Measurements from ENCODE around the gene PTPRE.
A peak's percentile ranks its signal among the peaks of the same experiment; 100 is the strongest.
"Not testable (repeated sequence)": the region's sequence is repeated elsewhere in the genome, so short reads cannot be mapped to it uniquely, and the experiment has no call there.

Gene PTPRE

DNA sequence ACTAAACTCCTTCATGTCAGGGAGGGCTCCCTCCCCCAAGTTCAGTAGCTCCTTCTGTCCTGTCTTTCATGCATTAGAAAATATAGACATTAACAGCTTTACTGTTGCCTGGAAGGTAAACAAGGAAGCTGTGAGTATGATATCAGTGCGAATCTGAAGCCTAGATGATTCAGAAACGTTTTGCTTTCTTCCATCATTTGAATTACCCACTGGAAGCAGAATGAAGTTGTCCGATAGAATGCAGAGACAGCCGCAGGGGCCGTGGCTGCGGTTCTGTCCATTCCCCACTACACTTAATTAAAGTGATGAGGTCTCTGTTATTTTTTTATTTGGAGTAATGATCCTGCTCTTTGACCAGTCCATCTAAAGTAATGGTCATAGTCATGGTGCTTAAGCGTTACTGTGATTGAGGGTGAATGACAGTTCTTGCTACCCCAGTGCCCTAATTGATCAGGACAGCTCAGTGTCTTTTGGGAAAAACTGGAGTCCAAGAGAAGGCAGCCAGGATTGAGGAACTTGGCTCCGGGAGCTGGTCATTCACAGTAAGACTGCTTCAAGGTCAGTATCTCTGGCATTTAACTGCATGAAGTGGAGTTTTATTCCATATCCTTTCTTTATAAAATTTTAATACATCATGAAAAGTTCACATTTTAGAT is 69.9 kb downstream of the PTPRE start:
- no peak for DNase-seq
- intact Hi-C loops (cut with DNase I), result loop anchor here (5.0 kb wide), 1 partner anchor 55 kb away; no protein-coding TSS in a partner anchor

DNA sequence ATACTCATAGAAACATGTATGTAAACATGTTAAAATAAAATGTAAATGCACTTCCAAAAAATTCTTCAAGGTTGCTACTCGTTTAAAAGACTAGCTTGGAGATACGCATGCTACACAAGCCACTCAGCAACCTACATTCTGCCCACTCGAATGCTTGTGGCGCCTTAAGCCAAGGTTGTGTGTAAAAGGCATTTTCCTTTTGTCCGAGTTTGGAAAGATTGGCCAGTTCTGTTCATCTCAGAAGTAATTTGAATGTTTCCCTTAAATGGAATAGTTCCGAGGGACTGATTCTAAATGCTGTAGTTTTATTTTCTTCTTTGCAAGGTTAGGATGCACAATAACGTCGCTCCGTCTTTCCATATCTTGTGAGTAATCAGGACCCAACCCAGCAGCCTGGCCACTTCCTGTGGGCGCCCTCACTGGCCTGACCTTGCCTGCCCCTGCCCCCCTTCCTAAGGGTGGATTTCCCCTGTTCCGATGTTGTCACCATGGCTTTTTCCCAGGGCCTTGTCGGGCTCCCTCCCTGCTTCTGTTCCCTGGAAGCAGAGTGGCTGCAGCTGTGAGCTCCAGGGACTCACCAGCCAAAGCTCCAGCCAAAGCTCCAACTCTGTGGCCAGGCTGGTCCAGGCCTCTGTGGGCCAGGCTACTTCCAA is 70.6 kb downstream of the PTPRE start:
- peak; percentile 53 to 96 (median 72) for DNase-seq
- intact Hi-C loops (cut with DNase I), result loop anchor here (5.0 kb wide), 1 partner anchor 55 kb away; no protein-coding TSS in a partner anchor

DNA sequence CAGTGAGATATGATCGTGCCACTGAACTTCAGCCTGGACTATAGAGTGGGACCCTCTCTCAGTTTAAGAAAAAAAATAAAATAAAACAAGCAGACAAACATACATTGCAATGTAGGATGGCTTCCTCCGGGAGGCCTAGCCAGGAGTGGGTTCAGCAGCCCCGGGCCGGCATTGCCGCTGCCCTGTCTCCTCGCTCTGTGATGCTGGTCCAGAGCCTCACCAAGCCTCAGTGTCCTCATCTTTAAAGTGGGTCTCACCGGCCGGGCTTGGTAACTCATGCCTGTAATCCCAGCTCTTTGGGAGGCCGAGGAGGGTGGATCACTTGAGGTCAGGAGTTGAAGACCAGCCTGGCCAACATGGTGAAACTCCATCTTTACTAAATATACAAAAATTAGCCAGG is 71.6 kb downstream of the PTPRE start:
- DNase-seq, result no peak
- intact Hi-C loops (cut with DNase I), result loop anchor here (5.0 kb wide), 1 partner anchor 56 kb away; no protein-coding TSS in a partner anchor

DNA sequence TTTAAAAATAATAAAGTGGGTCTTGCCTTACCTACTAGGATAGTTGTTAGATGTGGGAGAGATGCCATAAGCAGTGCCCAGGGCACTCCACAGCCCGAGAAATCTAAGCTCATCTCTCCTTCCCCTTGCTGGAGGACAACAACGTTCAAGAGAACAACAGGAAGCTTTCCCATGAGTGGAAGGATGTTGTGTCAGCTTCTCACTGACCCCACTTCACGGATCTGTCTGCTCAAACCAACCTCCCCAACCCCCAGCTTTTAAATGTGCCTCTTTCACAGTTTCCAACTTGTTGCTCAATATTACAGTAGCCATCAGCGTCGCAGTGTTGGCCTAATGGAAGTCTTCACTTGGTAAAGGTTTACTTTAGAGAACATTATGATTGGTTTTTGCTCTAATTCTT is 72.1 kb downstream of the PTPRE start:
- DNase-seq, result no peak
- intact Hi-C loops (cut with DNase I), result loop anchor here (5.0 kb wide), 1 partner anchor 57 kb away; no protein-coding TSS in a partner anchor

DNA sequence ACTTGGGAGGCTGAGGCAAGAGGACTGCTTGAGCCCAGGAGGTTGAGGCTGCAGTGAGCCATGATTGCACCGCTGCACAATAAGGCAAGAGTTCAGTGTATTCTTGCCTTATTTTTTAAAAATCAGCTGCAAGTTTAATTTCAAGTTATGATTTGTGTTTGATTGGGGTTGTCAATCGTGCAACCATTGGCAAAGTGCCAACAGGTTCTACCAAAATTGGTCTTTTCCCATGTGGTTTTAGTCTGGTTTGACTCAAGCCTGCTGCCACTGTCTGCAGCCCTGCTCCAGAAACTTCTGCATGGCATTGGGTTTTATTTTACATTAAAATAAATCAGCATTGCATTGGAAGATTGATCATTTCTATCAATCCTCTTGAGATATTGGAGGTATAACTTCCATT is 72.7 kb downstream of the PTPRE start:
- intact Hi-C loops (cut with DNase I), result loop anchor here (5.0 kb wide), 1 partner anchor 57 kb away; no protein-coding TSS in a partner anchor
- no peak for DNase-seq

DNA sequence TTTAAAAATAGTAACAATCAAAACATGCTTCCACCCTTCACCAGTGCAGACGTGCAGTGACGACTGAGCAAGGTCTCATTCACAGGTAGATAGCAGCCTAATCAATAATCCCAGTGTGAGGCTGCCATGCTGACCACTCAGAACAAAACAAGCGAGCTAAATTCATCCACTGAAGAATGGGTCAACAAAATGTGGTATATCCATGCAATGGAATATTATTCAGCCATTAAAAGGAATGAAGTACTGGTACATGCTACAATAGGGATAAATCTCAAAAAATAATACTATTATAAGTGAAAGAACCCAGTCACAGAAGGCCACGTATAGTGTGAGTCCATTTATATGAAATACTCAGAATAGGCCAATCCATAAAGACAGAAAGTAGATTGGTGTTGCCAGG is 74.0 kb downstream of the PTPRE start:
- DNase-seq, result no peak
- intact Hi-C loops (cut with DNase I), result no loop called here

DNA sequence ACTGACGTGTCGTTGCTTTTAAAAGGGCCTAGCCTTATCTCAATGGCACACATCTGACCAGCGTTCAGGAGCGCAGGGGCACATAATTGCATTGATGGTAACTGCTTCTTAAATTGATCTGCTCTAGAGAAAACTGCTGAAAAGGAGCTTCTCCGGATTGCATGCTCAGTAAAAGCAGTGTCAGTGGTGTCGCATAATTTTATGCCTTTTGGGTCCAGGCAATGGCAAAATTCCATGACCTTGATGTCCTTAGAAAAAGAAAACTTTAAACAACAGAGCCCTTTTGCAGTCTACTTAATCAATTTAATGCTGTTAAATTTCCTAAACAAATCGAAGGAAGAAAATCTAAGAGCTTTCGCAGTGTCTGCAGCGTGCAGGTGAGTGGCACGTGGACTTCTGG is 75.7 kb downstream of the PTPRE start:
- no peak for DNase-seq

DNA sequence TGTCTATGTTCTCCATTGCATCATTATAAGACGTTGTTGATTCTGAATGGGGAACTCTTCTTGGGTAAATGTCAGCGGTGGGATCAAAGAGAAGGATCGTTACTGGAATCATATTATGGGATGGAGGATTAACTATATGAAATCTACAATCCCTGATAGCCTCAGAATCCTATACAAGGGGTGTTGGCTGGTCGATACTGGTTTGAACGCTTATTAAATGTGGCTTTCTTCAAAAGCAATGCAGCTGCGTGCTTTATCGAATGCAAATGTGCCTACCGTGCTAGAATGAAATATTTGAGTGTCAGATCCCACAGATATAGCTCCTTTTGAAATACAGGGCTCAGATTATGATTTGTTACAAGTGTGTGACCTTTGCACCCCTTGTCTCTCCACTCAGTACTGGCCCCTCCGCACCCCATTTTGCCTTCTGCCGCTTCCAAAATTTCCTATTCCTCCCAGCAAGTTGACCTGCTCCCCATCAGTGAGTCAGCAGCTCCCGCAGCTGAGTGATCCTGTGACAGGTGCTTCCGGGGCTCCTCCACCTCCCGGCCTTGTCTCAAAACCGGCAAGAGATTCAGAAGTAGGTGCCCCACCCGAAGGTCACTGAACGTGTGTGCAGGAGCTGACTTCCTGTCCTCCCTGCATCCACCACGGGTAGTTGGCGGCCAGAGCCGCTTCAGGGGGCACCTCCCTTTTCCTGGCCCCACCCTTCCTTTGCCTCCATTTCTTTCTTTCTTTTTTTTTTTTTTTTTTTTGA is 76.6 kb downstream of the PTPRE start:
- intact Hi-C loops (cut with DNase I), result no loop called here
- no peak for DNase-seq

More for the DNA sequence above, 75.7 kb downstream of the PTPRE start:
- intact Hi-C loops (cut with DNase I), result no loop called here

DNA sequence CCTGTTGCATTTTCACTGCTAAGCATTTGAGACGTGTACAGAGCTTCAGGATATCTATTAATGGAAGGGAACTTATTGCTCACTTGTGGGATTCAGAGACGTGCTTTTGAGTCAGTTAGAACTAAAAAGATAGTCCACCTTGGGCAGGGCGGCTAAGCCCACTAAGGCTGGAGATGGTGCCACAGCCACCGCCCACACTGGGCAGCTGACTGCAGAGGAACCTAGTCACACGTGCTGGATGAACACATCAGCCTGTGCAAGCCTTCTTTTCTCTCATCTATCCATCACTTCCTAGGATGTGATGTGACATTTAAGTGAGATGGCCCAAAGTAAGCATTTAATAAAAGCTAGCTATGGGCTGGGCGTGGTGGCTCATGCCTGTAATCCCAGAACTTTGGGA is 78.0 kb downstream of the PTPRE start:
- DNase-seq, result no peak
- intact Hi-C loops (cut with DNase I), result no loop called here

DNA sequence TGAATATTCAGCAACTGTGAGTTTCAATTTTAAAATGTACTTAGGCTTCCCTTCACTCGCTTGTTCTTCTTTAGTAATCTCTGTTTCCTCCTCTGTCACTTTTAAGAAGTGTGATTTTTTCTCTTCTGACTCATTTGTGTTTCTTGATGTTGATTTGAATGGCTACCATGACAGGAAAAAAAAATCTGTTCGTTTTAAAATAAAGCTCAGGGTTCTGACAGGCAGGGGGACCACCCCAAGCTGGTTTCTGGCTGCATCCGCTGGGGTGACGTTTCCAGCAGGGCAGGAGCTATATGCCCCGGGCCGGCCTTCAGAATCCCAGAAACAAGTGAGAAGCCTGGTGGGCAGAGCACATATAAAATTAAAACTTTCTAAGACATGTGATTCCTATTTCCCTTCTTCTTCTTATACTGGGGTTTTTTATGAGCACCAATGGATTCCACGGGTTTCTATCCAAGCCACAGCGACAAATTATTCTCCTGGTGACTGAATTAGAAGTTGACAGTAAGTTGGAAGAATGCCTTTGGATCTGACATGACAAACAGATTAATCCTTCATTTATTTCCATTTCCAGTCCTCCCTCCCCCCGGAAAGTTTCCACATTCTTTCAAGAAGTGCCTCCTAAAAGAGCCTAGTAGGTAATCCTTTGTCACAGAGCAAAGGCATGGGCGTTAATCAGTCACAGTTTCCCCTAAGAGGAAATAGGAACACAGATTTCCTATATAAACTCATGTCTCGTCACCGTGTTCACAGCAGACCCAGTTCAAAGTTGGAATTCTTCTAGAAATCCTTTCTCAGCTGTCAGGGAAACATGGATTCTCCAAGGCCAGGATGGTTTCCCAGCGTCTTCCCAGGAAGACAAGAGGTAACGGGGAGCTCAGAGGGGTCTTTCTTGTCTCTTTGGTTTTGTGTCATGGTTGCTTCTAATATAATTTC is 79.9 kb downstream of the PTPRE start:
- intact Hi-C loops (cut with DNase I), result no loop called here
- no peak for DNase-seq

DNA sequence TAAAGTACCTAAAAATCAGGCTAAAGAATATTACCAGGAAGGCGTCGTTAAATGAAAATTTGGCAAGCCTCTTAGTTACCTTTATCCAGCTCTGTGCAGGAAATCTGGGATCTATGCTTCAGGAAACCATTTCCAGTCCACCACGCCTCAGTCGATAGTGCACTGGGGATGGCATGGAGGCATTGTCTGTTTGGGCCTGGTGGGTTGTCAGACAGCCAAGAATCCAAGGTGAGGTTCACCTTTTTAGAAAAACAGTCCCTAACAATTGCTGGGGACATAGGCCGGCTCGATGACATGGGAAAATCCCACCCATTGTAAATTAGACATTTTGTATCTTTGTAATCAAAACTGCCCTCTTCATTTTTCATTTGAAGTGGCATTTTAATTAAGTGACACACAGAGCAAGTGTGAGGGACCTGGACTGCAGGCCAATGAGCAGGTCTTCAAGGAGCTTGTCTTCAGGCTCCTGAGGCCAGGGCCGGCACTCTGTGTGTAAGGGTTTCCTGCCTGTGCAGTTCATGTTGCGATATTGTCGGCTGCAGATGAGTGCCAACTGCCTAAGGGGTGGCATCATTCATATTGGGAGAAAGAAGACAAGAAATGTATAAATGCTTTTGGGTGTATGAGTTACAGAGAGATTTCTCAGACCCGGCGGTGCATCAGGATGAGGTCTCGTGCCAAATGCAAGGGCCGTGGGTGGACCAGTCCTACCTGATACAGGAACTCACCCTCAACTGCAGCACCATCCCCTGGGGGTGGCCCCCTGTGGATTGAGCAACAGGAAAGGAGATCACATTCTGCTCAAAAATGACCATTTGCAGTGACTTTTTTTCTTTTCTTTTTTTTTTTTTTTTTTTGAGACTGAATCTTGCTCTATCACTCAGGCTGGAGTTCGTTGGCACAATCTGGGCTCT is 80.8 kb downstream of the PTPRE start:
- intact Hi-C loops (cut with DNase I), result no loop called here
- no peak for DNase-seq

DNA sequence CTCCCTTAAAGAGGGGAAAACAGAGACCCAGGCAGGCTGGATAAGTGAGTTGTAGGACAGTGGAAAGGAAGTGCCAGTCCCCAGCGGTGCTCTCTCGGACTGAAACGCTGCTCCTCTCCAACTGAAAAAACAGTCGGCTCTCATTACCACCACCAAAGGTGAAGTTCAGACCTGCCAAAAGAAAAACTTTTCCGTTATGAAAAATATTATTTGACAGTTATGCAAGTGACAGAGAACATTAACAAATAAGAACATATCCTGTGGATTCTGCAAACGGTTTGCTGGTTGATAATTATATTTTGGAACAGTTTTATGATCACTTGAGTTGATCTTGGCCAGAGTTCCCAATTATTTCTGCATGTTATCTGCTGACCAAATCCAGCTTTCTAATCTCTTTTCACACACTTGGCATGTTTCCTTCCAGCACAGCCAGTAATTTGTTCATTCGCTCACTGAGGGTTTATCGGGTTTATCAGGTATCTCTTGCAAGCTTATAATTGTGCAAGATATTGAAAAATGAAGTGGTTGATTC is 82.6 kb downstream of the PTPRE start:
- DNase-seq, result no peak
- intact Hi-C loops (cut with DNase I), result no loop called here

DNA sequence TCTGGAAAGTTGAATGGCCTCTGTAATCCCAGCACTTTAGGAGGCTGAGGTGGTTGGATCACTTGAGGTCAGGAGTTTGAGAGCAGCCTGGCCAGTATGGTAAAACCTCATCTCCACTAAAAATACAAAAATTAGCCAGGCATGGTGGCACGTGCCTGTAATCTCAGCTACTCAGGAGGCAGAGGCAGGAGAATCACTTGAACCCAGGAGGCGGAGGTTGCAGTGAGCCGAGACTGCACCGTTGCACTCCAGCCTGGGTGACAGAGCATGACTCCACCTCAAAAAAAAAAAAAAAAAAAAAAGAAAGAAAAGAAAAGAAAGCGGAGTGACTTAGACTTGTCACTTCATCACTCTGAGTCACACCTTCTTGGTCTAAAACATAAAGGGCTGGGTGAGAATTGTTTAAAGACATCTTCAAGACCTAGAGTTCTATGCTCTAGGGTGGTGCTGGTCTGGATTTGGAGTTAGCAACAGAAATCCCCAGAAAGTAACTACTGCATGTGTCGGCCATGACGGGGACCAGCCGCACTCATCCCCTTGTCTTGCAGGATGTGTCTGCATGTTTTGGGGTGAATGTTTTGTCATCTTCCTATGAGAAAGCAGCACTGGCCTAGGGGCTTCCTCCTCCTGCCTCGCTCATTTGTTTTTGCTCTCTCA is 83.4 kb downstream of the PTPRE start:
- intact Hi-C loops (cut with DNase I); DNase-seq: not testable (repeated sequence)

DNA sequence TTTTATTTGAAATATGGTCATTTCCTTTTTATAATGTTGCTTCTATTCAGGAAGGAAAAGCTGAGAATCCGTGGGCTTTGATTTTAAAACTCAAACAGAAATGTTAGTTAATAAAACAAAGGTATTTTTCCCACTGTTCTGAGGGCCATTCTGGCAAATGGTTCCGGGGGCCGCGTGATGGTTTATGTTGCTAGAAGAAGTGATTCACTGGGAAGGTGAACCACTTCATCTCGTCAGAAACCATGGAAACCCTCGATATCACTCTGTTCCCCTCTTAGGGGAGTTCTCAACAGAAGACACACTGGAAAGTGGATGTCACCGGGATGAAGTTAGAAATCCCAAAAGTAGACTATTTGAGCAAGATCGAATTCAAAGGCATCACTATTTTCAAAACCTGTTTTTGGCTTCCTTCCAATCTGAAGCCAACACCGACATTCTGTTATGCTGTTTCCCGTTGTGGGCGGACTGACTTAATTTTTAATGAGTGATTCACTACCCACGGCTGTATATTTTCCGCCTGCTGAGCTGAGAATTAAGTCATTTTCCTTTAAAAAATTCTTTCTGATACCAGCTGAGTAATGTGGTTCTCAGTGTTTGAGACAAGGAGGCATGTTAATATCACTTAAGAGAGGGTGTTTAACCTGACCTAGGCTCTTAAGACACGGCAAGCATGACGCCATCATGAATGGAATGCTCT is 84.1 kb downstream of the PTPRE start:
- peak in 1 of 10 donors; percentile 61 for DNase-seq
- intact Hi-C loops (cut with DNase I), result no loop called here

DNA sequence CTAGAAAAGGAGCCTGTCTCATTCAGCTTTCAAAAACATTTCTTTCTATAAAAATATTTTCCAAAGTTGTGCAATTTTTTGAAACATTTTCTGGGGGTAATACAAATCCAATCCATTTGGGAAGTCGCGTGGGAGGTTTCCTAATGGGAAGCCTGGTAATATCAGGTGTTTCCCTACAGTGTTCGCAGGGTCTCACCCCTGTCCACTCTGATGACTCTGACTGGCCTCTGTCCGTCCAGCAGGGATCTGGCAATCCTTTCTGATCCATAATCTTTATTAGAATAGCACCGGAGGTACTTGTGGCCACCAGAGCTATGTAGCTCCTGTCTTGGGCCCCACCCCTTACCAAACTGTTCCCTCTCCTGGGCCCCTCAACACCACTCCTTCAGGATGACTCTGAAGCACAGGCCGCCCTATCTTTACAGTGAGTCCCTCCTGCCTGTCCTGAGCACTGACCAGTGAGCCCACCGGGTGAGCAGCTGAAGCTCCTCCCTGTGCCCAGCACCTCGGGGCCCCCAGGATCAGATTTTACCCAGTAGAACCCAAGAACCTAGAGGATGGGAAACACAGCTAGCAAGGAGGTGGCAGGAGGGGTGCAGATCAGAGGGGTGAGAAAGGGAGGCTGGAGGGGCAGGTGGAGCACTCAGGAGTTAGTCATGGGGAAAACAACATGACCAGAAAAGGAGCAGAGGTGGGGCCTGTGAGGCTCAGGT is 84.8 kb downstream of the PTPRE start:
- no peak for DNase-seq
- intact Hi-C loops (cut with DNase I), result no loop called here

DNA sequence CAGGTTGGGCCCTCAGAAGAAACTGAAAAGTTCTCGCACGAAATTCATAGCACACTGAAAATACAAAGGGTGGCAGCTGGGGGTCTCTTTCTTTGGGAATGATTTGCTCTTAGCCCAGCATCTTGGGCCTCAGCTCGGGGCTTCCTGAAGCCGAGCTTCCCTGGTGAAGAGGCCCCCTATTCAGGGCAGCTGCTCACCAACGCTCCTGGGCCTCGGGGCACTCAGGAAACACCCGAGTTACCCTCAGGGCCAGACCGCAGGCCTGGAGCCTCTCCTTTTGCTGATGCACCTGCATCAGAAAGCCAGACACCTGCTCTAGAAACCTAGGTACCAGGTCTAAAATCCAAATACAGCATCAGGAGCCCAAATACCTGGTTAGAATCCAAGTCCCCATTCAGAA is 85.5 kb downstream of the PTPRE start:
- intact Hi-C loops (cut with DNase I), result no loop called here
- no peak for DNase-seq

DNA sequence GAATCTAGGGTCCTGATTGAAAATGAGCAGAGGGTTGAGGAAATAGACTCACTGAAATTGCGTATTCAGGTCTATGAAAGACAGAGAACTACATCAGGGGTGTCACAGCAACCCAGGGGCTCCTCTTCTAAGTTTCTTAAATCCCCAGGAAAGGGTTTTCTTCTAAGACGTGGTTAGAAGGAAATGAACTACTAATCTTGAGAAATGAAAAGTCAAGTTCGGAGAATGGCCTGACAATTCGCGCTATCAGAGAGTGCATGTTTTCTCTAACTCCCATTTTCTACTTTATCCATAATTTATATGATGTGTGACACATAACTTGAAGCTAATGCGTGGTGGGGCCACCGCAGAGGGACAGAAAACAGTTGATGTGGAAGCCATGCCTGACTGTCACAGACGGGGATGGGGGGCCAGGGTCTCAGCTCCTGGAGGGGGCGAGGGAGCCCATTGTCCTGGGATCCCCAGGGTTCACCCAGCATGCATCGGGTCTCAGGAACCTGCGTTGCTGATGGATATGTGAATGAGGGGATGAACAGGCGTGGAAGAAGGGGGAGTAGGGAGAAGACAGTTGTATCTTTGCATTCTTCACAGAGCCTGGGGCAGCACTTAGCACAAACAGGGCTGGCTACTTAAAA is 86.3 kb downstream of the PTPRE start:
- intact Hi-C loops (cut with DNase I), result no loop called here
- DNase-seq, result no peak
